Astrocyte (in vitro differentiated cells and primary cell): ENCODE data around the gene LRIG1. TPM values are rescaled to one million over a fixed set of nuclear protein-coding genes. Genes with fewer than 3 reads are reported as not detected.

Experiments
- DNase-seq: peaks from one replicate; pipeline ENCODE4 v3.0.0-alpha.2; 2010; ENCODE audit warnings: low read depth
- FAIRE-seq: peaks from 2 replicates; lab custom pipeline; 2011; peaks lifted over from hg19 to GRCh38; lab: Jason Lieb, UNC
- H2AFZ ChIP-seq: 2 replicates; pipeline ENCODE4 v1.6.0; 2012; ENCODE audit warnings: low read depth, low read length, inconsistent platforms
- H3K27ac ChIP-seq: 2 replicates; pipeline ENCODE4 v1.5.1; 2011; ENCODE audit warnings: low read depth, low read length, inconsistent platforms
- H3K27me3 ChIP-seq: 2 replicates; pipeline ENCODE4 v1.6.0; 2011; ENCODE audit warnings: low read length, inconsistent platforms; ENCODE audit not compliant: insufficient read depth
- H3K36me3 ChIP-seq: 2 replicates; pipeline ENCODE4 v1.5.1; 2011; ENCODE audit warnings: low read length, inconsistent platforms; ENCODE audit not compliant: insufficient read depth
- H3K4me1 ChIP-seq: 2 replicates; pipeline ENCODE4 v1.5.1; 2011; ENCODE audit warnings: low read length, inconsistent platforms; ENCODE audit not compliant: insufficient read depth
- H3K4me2 ChIP-seq: 2 replicates; pipeline ENCODE4 v1.6.0; 2012; ENCODE audit warnings: low read length, inconsistent platforms
- H3K4me3 ChIP-seq: 2 replicates; pipeline ENCODE4 v1.5.1; 2011; ENCODE audit warnings: low read depth, mild to moderate bottlenecking, low read length, inconsistent platforms; ENCODE audit not compliant: insufficient read depth
- H3K79me2 ChIP-seq: 2 replicates; pipeline ENCODE4 v1.6.0; 2012; ENCODE audit warnings: mild to moderate bottlenecking, low read length, inconsistent platforms; ENCODE audit not compliant: insufficient read depth
- H3K9ac ChIP-seq: 2 replicates; pipeline ENCODE4 v1.6.0; 2012; ENCODE audit warnings: mild to moderate bottlenecking, low read length, inconsistent platforms
- H3K9me3 ChIP-seq: 2 replicates; pipeline ENCODE4 v1.5.1; 2012; ENCODE audit warnings: low read depth, mild to moderate bottlenecking, low read length, inconsistent platforms; ENCODE audit not compliant: insufficient read depth
- H4K20me1 ChIP-seq: 2 replicates; pipeline ENCODE4 v1.6.0; 2012; ENCODE audit warnings: low read length, inconsistent platforms; ENCODE audit not compliant: insufficient read depth
- H3K27ac Mint-ChIP-seq: one replicate; pipeline ENCODE4 v1.8.0; 2021; ENCODE audit warnings: mild to moderate bottlenecking, mixed read lengths; ENCODE audit not compliant: unreplicated experiment
- H3K27me3 Mint-ChIP-seq: one replicate; pipeline ENCODE4 v1.8.0; 2021; ENCODE audit warnings: low read depth, mixed read lengths; ENCODE audit not compliant: unreplicated experiment
- H3K36me3 Mint-ChIP-seq: one replicate; pipeline ENCODE4 v1.8.0; 2021; ENCODE audit warnings: low read depth, mixed read lengths; ENCODE audit not compliant: unreplicated experiment
- H3K4me1 Mint-ChIP-seq: one replicate; pipeline ENCODE4 v1.8.0; 2021; ENCODE audit warnings: low read depth, mixed read lengths; ENCODE audit not compliant: unreplicated experiment
- H3K4me3 Mint-ChIP-seq: one replicate; pipeline ENCODE4 v1.8.0; 2021; ENCODE audit warnings: mild to moderate bottlenecking, moderate library complexity, mixed read lengths; ENCODE audit not compliant: unreplicated experiment
- H3K9me3 Mint-ChIP-seq: one replicate; pipeline ENCODE4 v1.8.0; 2021; ENCODE audit warnings: mild to moderate bottlenecking, mixed read lengths; ENCODE audit not compliant: unreplicated experiment
- CTCF ChIP-seq: IDR thresholded peaks from 2 replicates; pipeline ENCODE4 v1.5.1; 2011; ENCODE audit warnings: low read depth, mild to moderate bottlenecking, inconsistent platforms, low read length, moderate library complexity; ENCODE audit not compliant: insufficient read depth
- EZH2 ChIP-seq: IDR thresholded peaks from 2 replicates; pipeline ENCODE4 v1.6.1; 2012; ENCODE audit warnings: mild to moderate bottlenecking, low read length, inconsistent platforms; ENCODE audit not compliant: insufficient read depth
- total RNA-seq: library from RNA; stranded (reverse); gene quantifications from 2 replicates; pipeline ENCODE4 v1.2.1, GENCODE V29; 2021

The LRIG1 gene
- total RNA-seq, 1 donor from 2014 or later: 39.7 TPM

GRCh38 chr3:66492071-66492470 is 8.8 kb downstream of the LRIG1 start:
- H3K4me2 ChIP-seq: no peak overlapping the region
- H3K79me2 ChIP-seq: peaks cover 96% of the 10 kb centered on the region

GRCh38 chr3:66490984-66491383 is 9.8 kb downstream of the LRIG1 start:
- H3K4me3 ChIP-seq: no peak overlapping the region
- DNase-seq (no peak), FAIRE-seq (no peak)
- H4K20me1 ChIP-seq: peaks cover 30% of the 10 kb centered on the region
- no peak overlapping the region for H3K27ac ChIP-seq
- H3K79me2 ChIP-seq: peaks cover 91% of the 10 kb centered on the region
- Mint-ChIP-seq H3K36me3 (no peaks in the 10 kb centered on the region), H3K27me3 (no peaks in the 10 kb centered on the region), H3K4me1 (peaks cover 74% of the 10 kb centered on the region), H3K4me3 (no peak overlapping the region), H3K27ac (no peak overlapping the region), H3K9me3 (no peaks in the 10 kb centered on the region)
- no peaks in the 10 kb centered on the region for H3K9me3 ChIP-seq
- H2AFZ ChIP-seq: no peak overlapping the region
- H3K9ac ChIP-seq: no peak overlapping the region
- no peaks in the 10 kb centered on the region for H3K27me3 ChIP-seq
- H3K4me2 ChIP-seq: no peak overlapping the region
- TF ChIP-seq EZH2: no peak
- no peak for TF ChIP-seq CTCF
- no peaks in the 10 kb centered on the region for H3K36me3 ChIP-seq
- H3K4me1 ChIP-seq: peaks cover 35% of the 10 kb centered on the region

More at GRCh38 chr3:66492071-66492470, 8.8 kb downstream of the LRIG1 start:
- Histone ChIP-seq H4K20me1 (peaks cover 41% of the 10 kb centered on the region), H3K4me3 (no peak overlapping the region), H3K27ac (no peak overlapping the region), H2AFZ (no peak overlapping the region), H3K9ac (no peak overlapping the region), H3K27me3 (no peaks in the 10 kb centered on the region), H3K9me3 (no peaks in the 10 kb centered on the region), H3K36me3 (no peaks in the 10 kb centered on the region), H3K4me1 (peaks cover 26% of the 10 kb centered on the region)
- Mint-ChIP-seq H3K27ac (no peak overlapping the region), H3K4me1 (peaks cover 70% of the 10 kb centered on the region), H3K27me3 (no peaks in the 10 kb centered on the region), H3K36me3 (no peaks in the 10 kb centered on the region), H3K4me3 (no peak overlapping the region), H3K9me3 (no peaks in the 10 kb centered on the region)
- no peak for DNase-seq
- no peak for FAIRE-seq
- TF ChIP-seq EZH2: no peak
- no peak for TF ChIP-seq CTCF

DNA sequence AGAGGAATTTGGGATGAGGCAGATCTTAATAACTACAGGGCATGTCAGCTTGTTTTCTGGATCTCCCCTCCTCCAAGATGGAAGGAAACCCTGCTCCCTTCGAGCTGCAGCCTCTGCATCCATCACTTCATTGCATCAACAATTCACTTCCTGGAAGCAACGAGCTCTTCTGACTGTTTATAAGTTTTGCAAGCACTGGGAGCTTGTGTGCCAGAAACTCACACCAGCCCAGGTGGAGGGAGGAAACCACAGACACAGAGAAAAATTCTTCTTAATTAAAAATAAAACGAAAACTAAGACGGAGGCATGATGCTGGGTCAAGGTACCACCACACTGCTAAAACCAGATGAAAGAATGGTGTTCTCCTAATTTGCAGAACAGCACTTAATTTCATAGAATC is 10.6 kb downstream of the LRIG1 start:
- H3K27me3 ChIP-seq: no peaks in the 10 kb centered on the region

More for the DNA sequence above, 10.6 kb downstream of the LRIG1 start:
- no peaks in the 10 kb centered on the region for H3K9me3 ChIP-seq
- no peaks in the 10 kb centered on the region for H3K36me3 Mint-ChIP-seq
- no peak overlapping the region for H3K9ac ChIP-seq
- no peak overlapping the region for H3K27ac ChIP-seq
- H3K4me1 ChIP-seq: peaks cover 36% of the 10 kb centered on the region
- no peak overlapping the region for H3K4me3 ChIP-seq
- no peaks in the 10 kb centered on the region for H3K9me3 Mint-ChIP-seq
- H3K4me3 Mint-ChIP-seq: no peak overlapping the region
- H3K27ac Mint-ChIP-seq: no peak overlapping the region
- H3K4me1 Mint-ChIP-seq: peaks cover 74% of the 10 kb centered on the region
- H2AFZ ChIP-seq: no peak overlapping the region
- H3K79me2 ChIP-seq: peaks cover 91% of the 10 kb centered on the region
- no peaks in the 10 kb centered on the region for H3K27me3 Mint-ChIP-seq
- FAIRE-seq (no peak), DNase-seq (peak; percentile 61)
- peaks cover 22% of the 10 kb centered on the region for H4K20me1 ChIP-seq
- H3K36me3 ChIP-seq: no peaks in the 10 kb centered on the region
- peak overlapping the region; percentile 7 for H3K4me2 ChIP-seq
- TF ChIP-seq CTCF: no peak
